Keratinocyte (primary cell): ENCODE measurements around the gene RNASE3.

Experiments used
- CTCF ChIP-seq, 3 experiments: IDR thresholded peaks in 1 of 3; conservative IDR thresholded peaks in 1 of 3; optimal IDR thresholded peaks in 1 of 3; 2 replicates in 2 of 3; 3 replicates in 1 of 3; pipeline versions ENCODE3 to v1.5.1; 2011; ENCODE audit warnings: low read length in 3 of 3, mild to moderate bottlenecking in 3 of 3, moderate library complexity in 2 of 3, control low read depth in 1 of 3, inconsistent platforms in 1 of 3; ENCODE audit not compliant: insufficient read depth in 2 of 3; ENCODE audit errors: extremely low read depth in 1 of 3
- EZH2 ChIP-seq: IDR thresholded peaks from one replicate; pipeline ENCODE4 v1.6.1; 2012; ENCODE audit warnings: inconsistent platforms, mild to moderate bottlenecking, low read length, moderate library complexity

DNA sequence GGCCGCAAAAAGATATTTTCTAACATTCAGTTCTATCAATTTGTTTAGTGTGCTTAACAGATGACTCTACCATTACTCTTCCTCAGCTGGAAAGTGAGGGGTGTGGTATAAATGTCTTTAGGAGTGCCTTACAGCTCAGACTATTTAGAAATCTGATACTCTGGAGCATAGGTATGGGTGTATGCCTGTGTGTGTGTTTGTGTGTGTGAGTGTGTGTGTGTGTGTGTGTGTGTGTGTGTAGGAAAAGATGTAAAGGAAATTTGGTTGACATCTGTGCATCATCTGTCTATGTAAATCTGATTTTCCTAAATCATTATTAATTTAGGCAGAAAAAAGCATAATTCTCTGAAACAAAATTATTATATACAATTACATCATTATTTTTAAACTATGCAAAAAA, 16.0 kb downstream of the RNASE3 start:
- TF ChIP-seq CTCF (optimal IDR thresholded peaks at IDR 0.05 in 1 of 3, IDR thresholded peaks at IDR 0.05 in 1 of 3, conservative IDR thresholded peaks at IDR 0.05 in 1 of 3; ENCODE audit: extremely low read depth in 1 of 3, insufficient read depth in 2 of 3, low read length in 3 of 3): no peak
- no peak for TF ChIP-seq EZH2
